ENCODE data around the gene RNF186. TPM values are rescaled to one million over a fixed set of nuclear protein-coding genes. Genes with fewer than 3 reads are reported as not detected.
A peak's percentile ranks its signal among the peaks of the same experiment; 100 is the strongest.
"Not testable (repeated sequence)": the region's sequence is repeated elsewhere in the genome, so short reads cannot be mapped to it uniquely, and the experiment has no call there.

RNF186 gene
- total RNA-seq, 1 donor from 2014 or later = not detected

- intact Hi-C loops (cut with DNase I) = no loop called here
- DNase-seq (ENCODE audit: low spot score) = no peak
These were observed 13.5 kb upstream of the RNF186 start for GRCh38 chr1:19828546-19828945.

DNA sequence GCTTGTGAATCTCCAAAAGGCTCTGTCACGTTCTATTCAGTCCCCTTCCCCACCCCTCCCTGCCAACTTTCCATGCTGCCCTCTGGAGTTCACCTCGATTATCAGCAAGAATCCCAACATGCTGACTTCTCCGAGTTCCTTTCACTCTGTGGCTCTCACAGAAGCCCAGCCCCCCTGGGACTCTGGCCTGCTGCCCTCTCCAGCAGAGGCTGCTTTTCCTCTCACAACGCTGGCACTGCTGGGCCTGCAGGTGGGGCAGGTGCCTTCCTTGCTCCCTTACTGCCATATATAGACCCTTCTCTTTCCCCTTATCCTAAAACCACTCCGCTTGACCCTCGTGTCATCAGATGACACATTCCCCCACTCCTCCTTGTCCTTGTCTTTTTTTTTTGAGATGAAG is 10.2 kb upstream of the RNF186 start:
- intact Hi-C loops (cut with DNase I) = no loop called here
- DNase-seq (ENCODE audit: low spot score) = no peak

DNA sequence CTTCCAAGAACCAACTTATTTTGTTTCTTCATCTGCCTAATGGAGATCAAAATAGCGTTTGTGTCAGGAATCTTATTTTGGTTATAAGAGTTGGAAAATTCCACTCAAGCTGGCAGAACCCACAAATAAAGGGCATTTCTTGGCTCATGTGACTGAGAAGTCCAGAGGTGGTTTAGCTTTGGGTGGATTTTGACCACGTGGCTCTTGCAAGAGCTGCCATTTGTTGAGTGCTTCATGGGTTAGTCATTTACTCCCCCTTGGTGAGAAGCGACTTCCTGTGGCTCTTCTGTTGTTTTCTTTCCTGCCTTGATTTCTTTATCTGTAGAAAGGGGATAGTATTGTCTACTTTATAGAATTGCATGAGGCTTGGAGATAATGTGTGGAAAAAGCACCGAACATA is 9.5 kb upstream of the RNF186 start:
- intact Hi-C loops (cut with DNase I) = no loop called here
- DNase-seq (ENCODE audit: low spot score) = no peak

GRCh38 chr1:19824036-19824435 is 9.0 kb upstream of the RNF186 start:
- intact Hi-C loops (cut with DNase I) = no loop called here
- DNase-seq (ENCODE audit: low spot score) = no peak

DNA sequence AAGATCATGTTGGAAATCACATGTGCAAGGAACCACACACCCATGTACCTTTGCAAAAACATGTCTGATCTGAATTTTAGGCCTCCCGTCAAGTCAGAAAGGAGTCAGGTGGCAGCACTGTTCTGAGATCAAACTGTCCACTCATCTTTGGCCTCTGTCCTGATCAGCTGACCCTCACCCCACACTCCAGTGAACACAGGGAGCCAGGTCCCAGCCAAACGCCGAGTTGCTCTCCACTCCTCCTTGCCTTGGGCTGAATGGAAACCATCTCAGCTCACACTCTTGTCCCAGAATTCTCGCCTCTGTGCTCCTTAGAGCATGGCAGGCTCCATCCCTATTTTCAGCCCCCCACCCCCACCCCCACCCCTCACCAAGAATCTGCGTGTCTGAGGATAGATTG is 4.6 kb upstream of the RNF186 start:
- intact Hi-C loops (cut with DNase I) = no loop called here
- no peak for DNase-seq (ENCODE audit: low spot score)

DNA sequence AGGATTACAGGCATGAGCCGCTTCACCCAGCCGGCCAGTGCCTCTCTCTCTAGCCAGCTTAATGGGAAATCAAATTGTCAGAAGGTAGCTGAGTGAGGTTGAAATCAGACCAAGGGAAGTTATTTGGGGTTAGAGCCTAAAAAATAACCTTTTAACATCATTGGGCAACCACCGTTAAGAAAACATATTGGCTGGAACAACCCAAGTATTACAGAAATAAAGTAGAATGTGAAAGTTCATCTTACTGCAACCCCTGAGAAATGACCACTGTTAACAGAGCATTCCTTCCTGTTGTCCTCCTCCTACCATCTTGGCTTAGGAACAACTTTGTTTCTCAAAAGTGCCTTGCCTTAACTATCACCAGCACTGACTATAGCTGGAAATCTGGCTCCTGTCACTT is 3.2 kb upstream of the RNF186 start:
- intact Hi-C loops (cut with DNase I) = no loop called here
- DNase-seq (ENCODE audit: low spot score) = no peak

- intact Hi-C loops (cut with DNase I) = no loop called here
- DNase-seq (ENCODE audit: low spot score) = no peak
These were observed 2.1 kb upstream of the RNF186 start for GRCh38 chr1:19817160-19817559.

- intact Hi-C loops (cut with DNase I); DNase-seq (ENCODE audit: low spot score): not testable (repeated sequence)
These were observed 1.6 kb upstream of the RNF186 start for GRCh38 chr1:19816737-19817086.

- DNase-seq (ENCODE audit: low spot score) = no peak
- intact Hi-C loops (cut with DNase I) = no loop called here
These were observed 986 bp upstream of the RNF186 start for GRCh38 chr1:19815801-19816736.

GRCh38 chr1:19814244-19814661 is 830 bp downstream of the RNF186 start:
- no peak for DNase-seq (ENCODE audit: low spot score)
- intact Hi-C loops (cut with DNase I) = no loop called here

GRCh38 chr1:19813643-19813960 is 1.5 kb downstream of the RNF186 start:
- no peak for DNase-seq (ENCODE audit: low spot score)
- intact Hi-C loops (cut with DNase I) = no loop called here

DNA sequence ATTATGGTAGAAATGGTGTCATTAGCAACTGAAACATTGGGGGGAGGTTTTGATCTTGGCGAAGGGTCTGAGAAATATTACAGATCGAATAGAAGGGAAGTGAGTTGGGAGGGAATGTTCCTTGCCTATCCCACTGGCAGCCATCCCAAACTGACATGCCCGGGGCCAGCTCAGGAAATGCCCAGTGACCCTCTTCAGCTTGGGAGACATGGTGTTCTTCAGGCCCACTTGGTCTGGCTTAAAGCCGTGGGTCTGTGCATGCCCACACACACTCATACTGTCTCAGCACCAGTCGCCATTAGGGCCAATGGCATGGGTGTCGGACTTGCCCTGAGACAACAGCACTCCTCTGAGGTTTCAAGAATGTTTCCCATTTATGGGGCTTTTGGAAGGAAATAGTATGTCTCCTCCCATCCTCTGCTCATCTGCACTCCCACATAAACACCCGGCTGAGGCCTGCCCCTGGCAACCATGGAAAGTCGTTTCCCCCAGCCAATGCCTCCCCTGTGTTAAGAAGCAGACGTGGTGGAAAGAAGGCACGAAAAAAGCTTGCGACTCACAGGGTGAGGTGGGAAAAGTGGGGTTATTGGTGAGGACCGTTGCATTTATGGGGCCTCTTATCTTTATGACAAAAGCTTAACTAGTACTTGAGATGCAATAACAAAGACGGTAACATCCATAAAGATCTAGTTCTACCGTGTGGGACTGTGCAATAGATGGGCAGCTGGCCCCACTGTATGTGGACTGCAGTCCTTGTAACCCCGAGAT is 2.0 kb downstream of the RNF186 start:
- intact Hi-C loops (cut with DNase I) = no loop called here
- DNase-seq (ENCODE audit: low spot score) = no peak

- DNase-seq (ENCODE audit: low spot score) = no peak
- intact Hi-C loops (cut with DNase I) = no loop called here
These were observed 3.8 kb downstream of the RNF186 start for GRCh38 chr1:19811206-19811851.

- DNase-seq (ENCODE audit: low spot score) = no peak
- intact Hi-C loops (cut with DNase I) = no loop called here
These were observed 5.9 kb downstream of the RNF186 start for GRCh38 chr1:19809044-19809750.

- intact Hi-C loops (cut with DNase I) = no loop called here
- DNase-seq (ENCODE audit: low spot score) = no peak
These were observed 6.7 kb downstream of the RNF186 start for GRCh38 chr1:19808351-19808750.

- DNase-seq (ENCODE audit: low spot score) = no peak
- intact Hi-C loops (cut with DNase I) = no loop called here
These were observed 10.2 kb downstream of the RNF186 start for GRCh38 chr1:19804831-19805251.

GRCh38 chr1:19802269-19802668 is 12.8 kb downstream of the RNF186 start:
- intact Hi-C loops (cut with DNase I) = no loop called here

DNA sequence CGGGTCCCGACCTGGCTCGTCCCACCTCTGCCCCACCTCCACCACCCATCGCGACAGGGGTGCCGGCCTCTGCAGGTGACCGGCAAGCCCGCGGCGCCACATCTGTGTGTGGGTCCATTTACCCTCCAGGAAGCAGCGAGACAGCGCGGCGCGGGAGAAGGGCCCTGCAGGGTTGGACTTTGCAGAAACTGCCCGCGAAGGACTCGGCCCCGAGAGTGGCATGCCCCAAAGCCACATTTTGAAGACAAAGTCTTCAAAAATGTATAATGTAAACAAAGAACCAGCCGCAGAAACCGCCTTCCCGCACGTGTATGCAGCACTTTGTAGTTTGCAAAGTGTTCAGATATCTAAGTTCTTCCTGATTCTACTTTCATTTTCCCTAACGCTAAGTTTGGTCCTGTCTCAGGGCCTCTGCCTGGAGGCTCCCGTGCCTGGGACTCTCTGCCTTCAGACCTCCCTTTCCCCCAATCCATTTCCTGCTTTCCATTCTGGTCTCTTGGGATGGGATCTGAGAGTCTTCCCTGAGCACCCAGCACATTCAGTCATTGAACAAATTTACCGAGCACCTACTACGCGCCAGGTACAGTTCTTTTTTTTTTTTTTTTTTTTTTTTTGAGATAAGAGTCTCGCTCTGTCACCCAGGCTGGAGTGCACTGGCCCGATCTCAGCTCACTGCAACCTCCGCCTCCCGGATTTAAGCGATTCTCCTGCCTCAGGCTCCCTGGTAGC is 14.8 kb downstream of the RNF186 start:
- peak; percentile 80 for DNase-seq (ENCODE audit: low spot score)
- intact Hi-C loops (cut with DNase I) = no loop called here

More at GRCh38 chr1:19802269-19802668, 12.8 kb downstream of the RNF186 start:
- no peak for DNase-seq (ENCODE audit: low spot score)

All from cardiac septum (tissue), 1 donor.